HG03575 (cell line): ENCODE data around the gene HELZ.
"Not testable (repeated sequence)": the region's sequence is repeated elsewhere in the genome, so short reads cannot be mapped to it uniquely, and the experiment has no call there.

Source experiments
- ATAC-seq: cut with Tn5 transposase; IDR thresholded peaks from one replicate; pipeline ENCODE4 v1.9.1; 2021; ENCODE audit not compliant: unreplicated experiment, insufficient number of reproducible peaks, low FRiP score; ENCODE audit errors: extremely low read depth

Gene HELZ

DNA sequence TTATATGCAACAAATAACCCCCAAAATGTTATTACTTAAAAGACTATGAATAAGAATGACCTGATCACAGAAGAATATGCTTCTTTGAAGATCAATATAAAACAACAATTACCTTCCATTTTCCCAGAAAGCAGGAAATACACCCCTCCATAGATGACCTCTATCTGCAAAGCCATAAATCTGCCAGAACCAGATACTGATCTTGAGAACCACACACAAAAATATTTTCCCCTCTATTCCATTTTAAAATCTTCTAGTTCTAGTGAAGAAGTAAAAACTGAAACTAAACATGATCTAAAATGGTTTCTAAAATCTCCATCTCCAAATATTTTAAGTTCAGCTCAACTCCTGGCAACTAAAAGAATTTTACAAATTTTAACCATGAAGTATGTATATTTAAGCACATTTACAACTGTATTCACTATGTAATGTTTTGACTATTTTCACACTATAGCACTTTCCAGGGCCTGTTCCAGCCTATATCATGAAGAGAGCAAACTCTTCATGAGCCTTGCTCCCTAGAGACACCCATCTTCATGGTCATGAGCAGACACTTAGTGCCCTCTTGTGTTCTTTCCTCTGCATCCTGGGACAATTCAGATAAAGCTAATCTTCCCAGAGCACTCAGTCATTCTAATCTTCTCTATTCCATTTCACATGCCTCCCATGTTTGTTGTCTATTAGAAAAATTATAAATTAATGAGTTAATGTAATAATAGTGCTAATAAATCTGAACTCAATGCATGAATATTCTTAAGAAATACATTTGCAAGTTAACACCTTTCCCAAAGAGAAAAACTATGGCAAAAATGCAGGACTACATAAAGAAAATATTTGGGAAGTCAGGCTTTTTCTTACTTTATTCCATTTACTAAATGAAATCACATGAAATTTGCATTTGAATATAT lies 87.0 kb downstream of the HELZ start:
- ATAC-seq = no peak

DNA sequence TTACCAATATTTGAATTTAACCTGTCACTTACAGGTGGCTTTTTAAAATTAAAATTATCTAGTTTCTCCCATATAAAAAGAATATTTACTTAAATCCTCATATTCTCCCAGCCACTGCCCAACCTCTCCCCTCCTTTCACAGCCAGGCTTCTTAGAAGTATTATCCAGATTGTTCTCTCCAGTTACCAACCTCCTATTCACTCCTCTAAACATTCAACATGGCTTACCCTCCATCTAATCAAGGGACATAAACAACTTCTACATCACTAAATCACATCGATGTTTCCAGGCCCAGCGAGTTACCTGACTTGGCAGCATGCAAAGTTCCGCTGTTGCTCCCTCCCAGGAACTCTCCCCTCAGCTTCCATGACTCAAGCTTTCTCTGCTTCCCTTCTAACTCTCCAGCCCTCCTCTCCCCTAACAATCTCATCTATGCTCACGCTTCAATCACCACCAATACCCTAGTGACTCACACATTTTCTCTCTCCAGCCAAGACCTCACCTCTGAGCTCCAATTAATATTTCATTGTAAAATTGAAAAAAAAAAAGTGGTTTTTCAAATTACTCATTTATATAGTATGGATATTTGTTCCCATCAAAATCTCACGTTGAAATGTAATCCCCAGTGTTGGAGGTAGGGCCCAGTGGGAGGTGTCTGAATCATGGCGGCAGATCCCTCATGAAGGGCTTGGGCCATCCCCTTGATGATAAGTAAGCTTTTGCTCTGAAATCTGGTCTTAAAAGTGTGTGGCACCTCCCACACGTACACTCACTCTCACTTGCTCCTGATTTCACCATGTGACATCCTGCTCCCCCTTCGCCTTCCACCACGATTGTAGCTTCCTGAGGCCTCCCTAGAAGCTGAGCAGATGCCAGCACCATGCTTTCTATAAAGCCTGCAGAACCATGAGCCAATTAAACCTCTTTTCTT lies 88.5 kb downstream of the HELZ start:
- no peak for ATAC-seq

DNA sequence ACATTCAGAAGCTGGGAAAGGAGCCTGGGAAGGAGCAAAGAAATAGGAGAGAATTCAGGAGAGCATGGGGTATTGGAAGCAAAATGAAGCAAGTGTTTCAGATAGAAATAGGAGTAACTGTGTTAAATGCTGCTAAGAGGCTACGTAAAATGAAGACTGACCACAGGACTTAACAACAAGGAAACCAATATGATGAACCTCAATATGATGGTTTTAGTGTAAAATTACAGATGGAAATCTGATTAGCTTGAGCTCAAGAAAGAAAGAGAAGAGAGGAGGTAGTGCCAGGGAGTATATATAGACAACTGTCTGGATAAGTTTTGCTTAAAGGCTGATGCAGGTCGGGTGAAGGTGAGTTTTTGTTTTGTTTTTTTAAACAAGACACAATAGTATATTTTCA lies 92.2 kb downstream of the HELZ start:
- ATAC-seq = no peak

DNA sequence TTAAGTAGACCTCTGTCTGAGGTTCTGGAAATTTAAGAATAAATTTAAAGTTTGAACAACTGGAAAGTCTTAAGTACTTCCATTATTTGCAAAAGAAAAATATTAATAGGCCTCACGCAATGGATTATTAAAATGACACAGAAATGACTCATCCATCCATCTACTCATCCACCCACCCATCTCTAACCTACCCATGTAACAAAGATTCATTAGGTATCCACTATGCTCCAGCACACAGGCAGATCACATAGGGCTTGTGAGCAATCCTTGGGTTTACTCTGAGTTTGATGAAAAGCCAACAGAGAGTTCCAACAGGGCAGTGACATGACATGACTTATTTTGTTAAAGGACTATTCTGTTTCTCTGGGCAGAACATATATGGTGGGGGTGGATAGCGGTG lies 93.3 kb downstream of the HELZ start:
- no peak for ATAC-seq

DNA sequence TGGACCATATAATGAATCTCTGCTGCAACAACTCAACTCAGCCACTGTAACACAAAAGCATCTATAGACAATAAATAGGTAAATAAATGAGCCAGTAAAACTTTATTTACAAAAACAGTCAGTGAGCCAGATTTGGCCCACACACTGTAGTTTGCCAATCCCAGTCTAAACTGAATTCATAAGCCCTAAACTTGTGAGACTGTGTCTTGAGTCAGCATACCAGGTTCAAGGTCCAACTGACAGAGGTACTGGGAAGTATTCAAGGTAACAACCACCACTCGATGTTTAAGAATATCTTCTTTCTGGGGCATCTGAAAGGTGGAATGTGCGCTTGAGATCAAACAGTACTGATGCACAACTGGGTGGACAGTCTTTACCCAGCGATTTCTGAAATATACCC lies 94.2 kb downstream of the HELZ start:
- no peak for ATAC-seq

DNA sequence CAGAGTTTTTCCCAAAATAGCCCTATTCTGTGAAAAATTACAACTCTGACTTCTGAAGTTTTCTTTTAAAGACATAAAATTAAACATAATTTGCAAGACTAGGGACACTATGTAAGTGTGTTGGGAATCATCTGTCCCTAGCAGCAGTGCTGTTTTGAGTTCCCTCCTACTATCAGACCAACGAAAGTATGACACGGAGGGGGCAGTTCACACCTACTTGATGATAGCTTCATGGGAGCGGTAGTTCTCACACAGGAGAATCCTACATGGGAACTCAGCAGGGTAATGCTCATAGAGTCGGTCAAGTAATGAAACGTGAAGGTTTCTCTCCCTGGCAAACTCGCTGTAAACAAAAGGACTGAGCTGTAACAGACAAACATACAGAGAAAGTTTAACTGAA lies 96.6 kb downstream of the HELZ start:
- no peak for ATAC-seq

DNA sequence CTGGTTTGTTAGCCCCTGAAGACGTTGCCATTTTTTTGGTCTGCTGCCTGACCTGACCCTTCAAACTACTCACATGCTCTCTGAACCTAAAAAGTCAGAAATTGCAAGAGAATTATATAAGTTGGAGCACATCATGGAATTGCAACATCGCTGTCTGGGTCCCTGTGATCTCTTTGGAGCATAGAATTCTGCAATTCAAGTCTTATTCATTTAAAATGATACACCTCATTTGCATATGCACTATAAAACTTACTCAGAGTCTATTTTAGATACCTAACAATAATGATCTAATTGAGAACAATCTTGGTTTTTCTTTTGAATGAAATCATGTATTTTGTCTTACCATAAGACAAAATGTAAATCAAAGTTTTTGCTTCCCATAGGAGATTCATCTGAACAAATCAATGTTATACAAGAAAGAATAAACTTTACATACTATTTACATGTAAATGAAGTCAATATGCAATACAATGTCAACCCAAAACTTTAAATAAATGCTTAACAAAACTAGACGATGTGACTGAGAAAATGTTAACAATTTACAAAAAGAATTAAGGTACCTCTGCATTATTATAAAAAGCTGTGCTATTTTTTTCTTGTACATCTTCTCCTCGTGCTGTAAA lies 99.7 kb downstream of the HELZ start:
- ATAC-seq = no peak

DNA sequence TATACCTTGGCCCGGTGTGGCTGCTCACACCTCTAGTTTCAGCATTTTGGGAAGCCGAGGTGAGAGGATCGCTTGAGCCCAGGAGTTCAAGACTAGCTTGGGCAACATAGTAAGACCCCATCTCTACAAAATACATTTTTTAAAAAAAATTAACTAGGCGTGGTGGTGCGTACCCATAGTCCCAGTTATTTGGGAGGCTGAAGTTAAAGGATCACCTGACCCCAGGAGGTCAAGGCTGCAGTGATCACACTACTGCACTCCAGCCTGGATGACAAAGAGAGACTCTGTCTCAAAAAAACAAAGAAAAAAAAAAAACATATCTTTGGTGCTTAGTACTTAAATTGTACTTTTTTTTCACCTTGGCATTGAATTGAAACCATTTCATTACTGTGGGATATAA lies 101.7 kb downstream of the HELZ start:
- ATAC-seq = no peak

DNA sequence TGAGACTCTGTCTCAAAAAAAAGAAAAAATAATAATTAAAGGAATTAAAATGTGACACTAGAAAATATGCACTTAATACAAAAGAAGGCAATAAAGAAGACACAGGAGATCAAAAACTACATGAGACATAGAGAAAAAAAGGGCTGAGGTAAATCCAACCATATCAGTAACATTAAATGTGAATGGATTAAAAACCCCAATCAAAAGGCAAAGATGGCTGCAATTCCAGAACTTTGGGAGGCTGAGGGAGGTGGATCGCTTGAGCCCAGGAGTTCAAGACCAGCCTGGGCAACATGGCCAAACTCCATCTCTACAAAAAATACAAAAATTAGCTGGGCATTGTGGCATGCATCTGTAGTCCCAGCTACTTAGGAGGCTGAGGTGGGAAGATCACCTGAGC lies 103.0 kb downstream of the HELZ start:
- ATAC-seq = not testable (repeated sequence)

DNA sequence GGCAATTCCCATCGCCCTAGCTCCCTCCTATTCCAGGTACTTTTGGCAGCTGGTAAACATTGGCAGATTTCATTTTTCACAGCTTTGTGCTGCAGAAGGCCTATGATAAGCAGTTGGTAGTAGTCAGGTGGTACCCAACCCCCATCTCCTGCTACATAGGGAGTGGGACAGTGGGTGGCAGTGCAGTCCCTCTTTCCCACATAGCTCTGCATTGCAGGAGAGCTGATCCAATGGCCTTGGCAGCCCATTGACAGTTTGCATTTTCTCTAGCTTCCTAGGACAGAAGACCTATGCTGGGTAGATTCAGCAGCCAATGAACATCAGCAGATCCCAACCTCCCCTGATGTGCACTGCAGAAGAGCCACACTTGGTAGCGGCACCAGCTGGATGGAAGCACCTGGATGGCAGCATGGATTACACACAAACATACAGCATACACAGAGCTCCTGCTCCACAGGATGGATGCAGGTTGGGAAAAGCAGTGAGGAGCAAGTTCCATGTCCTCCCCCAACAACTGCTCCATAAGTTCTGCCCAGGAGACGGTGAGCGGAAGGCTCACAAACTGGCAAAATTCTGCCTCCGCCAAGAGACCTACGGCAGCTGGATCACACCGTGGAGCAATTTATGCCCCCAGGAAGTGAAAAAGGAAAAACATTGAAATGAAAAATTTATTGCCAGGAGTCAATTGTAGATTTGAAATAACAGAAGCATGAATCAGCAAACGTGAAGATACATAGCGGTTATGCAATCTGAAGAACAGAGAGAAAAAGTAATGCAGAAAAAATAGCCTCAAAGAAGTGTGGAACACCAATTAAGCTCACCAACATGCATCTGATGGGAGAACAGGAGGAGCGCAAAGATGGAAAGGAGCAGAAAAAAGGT lies 105.0 kb downstream of the HELZ start:
- no peak for ATAC-seq

DNA sequence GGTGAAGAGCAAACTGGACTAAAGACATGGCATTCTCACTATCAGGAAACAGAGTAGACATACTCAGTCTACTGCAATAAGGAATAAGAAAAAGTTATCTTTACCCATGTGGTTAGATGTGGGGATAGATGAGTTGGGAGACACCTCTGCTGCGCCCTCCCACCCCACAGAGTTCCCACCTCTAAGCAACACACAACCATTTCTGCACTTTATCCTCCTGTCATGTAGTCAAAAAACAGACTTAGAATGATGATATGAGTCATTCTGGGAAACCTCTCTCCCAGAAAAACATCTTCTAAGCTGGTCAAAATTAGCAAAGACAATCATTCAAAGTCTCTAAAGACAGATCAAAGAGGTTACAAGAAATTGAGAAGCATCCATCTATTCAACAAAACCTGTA lies 105.7 kb downstream of the HELZ start:
- no peak for ATAC-seq

DNA sequence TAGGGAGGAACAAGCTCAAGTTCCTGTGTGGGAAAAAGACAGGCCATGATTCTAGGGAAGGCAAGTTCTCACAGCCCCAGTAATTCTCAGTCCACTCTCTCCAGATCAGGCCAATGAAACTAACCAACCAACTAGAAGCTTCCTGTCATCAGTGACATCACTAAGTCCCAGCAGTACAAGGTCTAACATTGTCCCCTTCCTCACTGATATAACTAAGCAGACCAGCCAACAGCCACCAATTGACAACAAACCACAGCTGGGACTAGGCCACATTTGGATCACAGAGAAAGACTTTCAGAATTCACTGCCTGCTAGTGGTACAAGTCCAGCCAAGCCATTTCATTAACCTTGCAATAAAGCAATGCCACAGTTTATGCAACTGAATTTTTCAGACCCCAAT lies 106.6 kb downstream of the HELZ start:
- ATAC-seq = no peak

DNA sequence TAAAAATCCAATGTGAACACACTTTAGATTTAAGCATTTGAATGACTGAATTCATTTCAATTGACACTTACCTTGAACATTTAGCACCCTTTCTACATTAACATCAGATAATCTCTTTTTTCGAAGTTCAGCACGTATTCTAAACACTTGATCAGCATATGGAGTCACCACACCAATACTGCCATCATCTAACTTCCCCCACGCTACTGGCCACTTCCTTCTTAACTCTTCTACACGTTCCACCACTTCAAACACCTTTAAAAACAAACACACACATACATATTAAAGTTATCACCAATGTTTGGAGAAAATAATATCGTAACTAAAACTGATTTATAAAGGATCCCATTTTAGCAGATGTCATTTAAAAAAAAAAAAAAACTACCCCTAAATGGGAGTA lies 107.1 kb downstream of the HELZ start:
- no peak for ATAC-seq

DNA sequence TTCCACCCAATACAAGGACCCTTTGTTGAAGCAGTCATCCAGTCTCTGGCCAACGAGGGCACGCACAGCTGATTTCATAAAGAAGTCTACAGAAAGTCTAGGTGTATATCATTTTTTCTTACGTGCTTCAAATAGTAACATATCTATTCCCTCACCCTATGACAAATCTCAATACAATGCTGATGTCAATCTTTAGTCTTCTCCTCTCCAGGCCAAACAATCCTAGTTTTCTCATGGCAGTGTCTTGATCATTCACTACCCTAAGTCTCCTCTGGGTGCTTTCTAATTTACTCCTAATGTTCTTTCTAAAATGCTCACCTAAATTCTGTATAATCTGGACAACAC lies 108.0 kb downstream of the HELZ start:
- ATAC-seq = no peak

DNA sequence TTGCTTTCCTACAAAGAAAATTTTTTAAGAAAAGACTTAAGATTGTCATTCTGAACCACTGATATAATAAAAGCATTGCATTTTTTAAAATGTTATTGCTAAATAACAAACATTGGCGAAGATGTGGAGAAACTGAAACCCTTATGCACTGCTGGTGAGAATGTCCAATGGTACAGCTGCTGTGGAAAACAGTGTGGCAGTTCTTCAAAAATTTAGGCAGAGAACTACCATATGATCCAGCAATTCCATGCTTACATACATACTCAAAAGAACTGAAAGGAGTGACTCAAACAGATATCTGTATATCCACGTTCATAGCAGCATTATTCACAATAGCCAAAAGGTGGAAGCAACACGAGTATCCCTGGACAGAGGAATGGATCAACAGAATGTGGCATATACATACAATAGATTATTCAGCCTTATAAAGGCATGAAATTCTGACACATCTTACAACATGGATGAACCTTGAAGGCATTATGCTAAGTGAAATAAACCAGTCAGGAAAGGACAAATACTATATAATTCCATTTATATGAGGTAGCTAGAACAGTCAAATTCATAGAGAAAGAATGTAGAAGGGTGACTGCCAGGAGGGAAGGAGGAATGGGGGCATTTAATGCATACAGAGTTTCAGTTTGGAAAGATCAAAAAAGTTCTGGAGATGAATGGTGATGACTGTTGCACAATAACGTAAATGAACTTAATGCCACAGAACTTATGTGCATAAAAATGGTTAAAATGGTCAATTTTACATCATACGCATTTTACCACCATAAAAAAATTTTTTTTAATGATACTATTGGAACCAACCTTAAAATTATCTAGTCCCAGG lies 108.6 kb downstream of the HELZ start:
- ATAC-seq = no peak

DNA sequence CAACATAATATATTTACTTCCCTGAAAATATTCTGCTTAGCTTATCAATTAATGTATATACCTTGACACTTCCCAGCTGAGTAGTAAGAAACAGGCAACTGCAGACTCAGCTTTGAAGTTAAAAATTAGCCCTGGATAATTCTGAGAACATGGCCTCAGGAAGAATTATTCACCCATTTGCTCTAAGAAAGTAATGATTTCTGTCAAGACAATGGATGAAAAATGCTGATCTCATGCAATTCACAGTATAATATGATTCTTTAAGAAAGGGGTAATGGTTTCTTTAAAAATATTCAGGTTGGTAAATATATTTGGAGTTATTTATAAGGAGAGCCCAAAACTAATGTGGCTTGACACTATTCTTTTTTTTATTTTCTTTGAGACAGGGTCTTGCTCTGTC lies 111.8 kb downstream of the HELZ start:
- no peak for ATAC-seq

DNA sequence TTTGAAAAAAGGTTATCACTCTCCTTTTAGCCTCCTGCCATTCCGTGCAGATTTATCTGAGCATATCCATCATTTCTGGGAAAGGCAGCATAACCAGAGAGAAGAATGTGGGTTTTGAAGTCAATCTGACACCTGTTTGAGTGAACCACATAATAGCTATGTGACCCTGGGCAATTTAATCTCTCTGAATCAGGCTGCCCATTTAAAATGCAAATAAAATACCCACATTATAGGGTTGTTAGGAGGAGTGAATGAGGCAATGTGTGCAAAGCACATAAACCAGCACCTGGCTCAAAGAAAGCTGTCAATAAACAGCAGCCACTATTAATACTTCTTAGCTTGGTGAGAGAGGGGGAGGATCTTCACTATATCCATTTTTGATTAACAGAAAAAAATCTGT lies 112.6 kb downstream of the HELZ start:
- no peak for ATAC-seq

DNA sequence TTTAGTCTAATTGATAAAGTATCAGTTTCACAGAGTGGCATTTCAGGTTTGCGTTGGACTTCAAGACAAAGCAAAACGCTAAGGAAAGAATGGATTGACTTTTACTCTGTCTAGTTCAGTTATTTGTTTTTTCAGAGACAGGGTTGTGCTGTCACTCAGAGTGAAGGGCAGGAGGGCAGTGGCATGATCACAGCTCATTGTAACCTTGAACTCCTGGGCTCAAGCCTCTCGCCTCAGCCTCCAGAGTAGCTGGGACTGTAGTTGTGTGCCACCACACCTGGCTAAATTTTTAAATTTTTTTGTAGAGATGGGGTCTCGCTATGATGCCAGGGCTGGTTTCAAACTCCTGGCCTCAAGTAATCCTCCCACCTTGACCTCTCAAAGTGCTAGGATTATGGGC lies 114.2 kb downstream of the HELZ start:
- ATAC-seq = no peak
